Forelimb muscle (tissue), 1 donor: Measurements from ENCODE around the gene ASPRV1. TPM values are rescaled to one million over a fixed set of nuclear protein-coding genes. Genes with fewer than 3 reads are reported as not detected.
"Not testable (repeated sequence)": the region's sequence is repeated elsewhere in the genome, so short reads cannot be mapped to it uniquely, and the experiment has no call there.

Source experiments
- DNase-seq: peaks from one replicate; pipeline ENCODE4 v3.0.0-alpha.2; 2013; ENCODE audit warnings: low read depth
- polyA plus RNA-seq: library from polyadenylated mRNA; unstranded; fragments of 120-200 nt; gene quantifications from one replicate; pipeline ENCODE4 v1.2.1, GENCODE V29; 2013; ENCODE audit not compliant: insufficient read length

Gene ASPRV1
- 2.9 TPM for polyA plus RNA-seq

GRCh38 chr2:69961496-69961895 is at the start of gene ASPRV1:
ASPRV1 (minus strand) TSS chr2:69961631; CDS start chr2:69961436, 195 bp downstream.
- DNase-seq, result no peak

- DNase-seq, result no peak
These were observed 49.2 kb upstream of the ASPRV1 start for GRCh38 chr2:70010576-70011111.

GRCh38 chr2:70009762-70010575 is 48.5 kb upstream of the ASPRV1 start:
- no peak for DNase-seq

- DNase-seq, result no peak
These were observed 46.9 kb upstream of the ASPRV1 start for GRCh38 chr2:70008290-70008689.

GRCh38 chr2:70007151-70007550 is 45.7 kb upstream of the ASPRV1 start:
- DNase-seq, result no peak

GRCh38 chr2:70006447-70006784 is 45.0 kb upstream of the ASPRV1 start:
- no peak for DNase-seq

- no peak for DNase-seq
These were observed 44.5 kb upstream of the ASPRV1 start for GRCh38 chr2:70005752-70006446.

- no peak for DNase-seq
These were observed 43.8 kb upstream of the ASPRV1 start for GRCh38 chr2:70005216-70005615.

GRCh38 chr2:70003093-70003830 is 41.8 kb upstream of the ASPRV1 start:
- DNase-seq, result no peak

- DNase-seq, result no peak
These were observed 40.9 kb upstream of the ASPRV1 start for GRCh38 chr2:70002241-70002899.

- not testable (repeated sequence) for DNase-seq
These were observed 39.1 kb upstream of the ASPRV1 start for GRCh38 chr2:70000529-70000928.

- DNase-seq, result no peak
These were observed 37.3 kb upstream of the ASPRV1 start for GRCh38 chr2:69998761-69999160.

GRCh38 chr2:69997015-69997830 is 35.8 kb upstream of the ASPRV1 start:
- DNase-seq, result no peak

- DNase-seq, result no peak
These were observed 34.1 kb upstream of the ASPRV1 start for GRCh38 chr2:69995511-69995910.

GRCh38 chr2:69994166-69994565 is 32.7 kb upstream of the ASPRV1 start:
- no peak for DNase-seq

- DNase-seq, result no peak
These were observed 32.3 kb upstream of the ASPRV1 start for GRCh38 chr2:69993708-69994107.

- no peak for DNase-seq
These were observed 31.7 kb upstream of the ASPRV1 start for GRCh38 chr2:69993048-69993565.

- DNase-seq, result no peak
These were observed 31.0 kb upstream of the ASPRV1 start for GRCh38 chr2:69992310-69993047.

GRCh38 chr2:69989441-69990105 is 28.1 kb upstream of the ASPRV1 start:
- no peak for DNase-seq
